Measurements from ENCODE around the gene NAXD. TPM values are rescaled to one million over a fixed set of nuclear protein-coding genes. Genes with fewer than 3 reads are reported as not detected.
"Not testable (repeated sequence)": the region's sequence is repeated elsewhere in the genome, so short reads cannot be mapped to it uniquely, and the experiment has no call there.

NAXD gene
- total RNA-seq, 2 donors from 2014 or later = 16.8 to 17.4 TPM

- H3K4me3 ChIP-seq = no peak overlapping the region
- no peak for DNase-seq (ENCODE audit: low spot score)
- H3K27me3 ChIP-seq = no peaks in the 10 kb centered on the region
- no peak overlapping the region for H3K27ac ChIP-seq
- peaks cover 8% of the 10 kb centered on the region for H3K36me3 ChIP-seq
- H3K4me1 ChIP-seq = no peaks in the 10 kb centered on the region
- no peaks in the 10 kb centered on the region for H3K9me3 ChIP-seq
- TF ChIP-seq, protein P1, sequence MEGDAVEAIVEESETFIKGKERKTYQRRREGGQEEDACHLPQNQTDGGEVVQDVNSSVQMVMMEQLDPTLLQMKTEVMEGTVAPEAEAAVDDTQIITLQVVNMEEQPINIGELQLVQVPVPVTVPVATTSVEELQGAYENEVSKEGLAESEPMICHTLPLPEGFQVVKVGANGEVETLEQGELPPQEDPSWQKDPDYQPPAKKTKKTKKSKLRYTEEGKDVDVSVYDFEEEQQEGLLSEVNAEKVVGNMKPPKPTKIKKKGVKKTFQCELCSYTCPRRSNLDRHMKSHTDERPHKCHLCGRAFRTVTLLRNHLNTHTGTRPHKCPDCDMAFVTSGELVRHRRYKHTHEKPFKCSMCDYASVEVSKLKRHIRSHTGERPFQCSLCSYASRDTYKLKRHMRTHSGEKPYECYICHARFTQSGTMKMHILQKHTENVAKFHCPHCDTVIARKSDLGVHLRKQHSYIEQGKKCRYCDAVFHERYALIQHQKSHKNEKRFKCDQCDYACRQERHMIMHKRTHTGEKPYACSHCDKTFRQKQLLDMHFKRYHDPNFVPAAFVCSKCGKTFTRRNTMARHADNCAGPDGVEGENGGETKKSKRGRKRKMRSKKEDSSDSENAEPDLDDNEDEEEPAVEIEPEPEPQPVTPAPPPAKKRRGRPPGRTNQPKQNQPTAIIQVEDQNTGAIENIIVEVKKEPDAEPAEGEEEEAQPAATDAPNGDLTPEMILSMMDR (IDR thresholded peaks at IDR 0.05) = no peak
Observed at GRCh38 chr13:110653271-110653670, 37.9 kb downstream of the NAXD start.

DNA sequence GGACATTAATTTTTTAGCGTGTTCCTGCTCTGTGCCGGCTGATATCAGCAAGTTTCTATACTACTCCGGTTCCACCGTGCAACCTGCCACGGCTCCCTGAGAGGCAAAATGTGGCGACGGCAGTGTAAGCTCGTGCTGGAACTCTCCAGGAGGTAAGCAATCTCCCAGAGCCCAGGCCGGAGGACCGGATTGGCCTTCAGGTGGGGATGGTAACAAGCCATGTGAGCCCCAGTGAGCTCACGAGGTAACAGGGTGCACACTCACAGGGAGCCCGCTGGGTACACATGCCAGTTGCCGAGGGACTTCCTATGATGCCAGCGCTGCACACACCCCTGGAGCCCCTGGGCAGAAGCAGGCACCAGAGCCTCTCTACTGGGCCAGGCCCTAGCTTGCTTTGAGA is 38.5 kb downstream of the NAXD start:
- TF ChIP-seq, protein P1 (IDR thresholded peaks at IDR 0.05) = no peak
- Histone ChIP-seq H3K4me1 (no peaks in the 10 kb centered on the region), H3K27me3 (no peaks in the 10 kb centered on the region), H3K36me3 (peaks cover 8% of the 10 kb centered on the region), H3K27ac (no peak overlapping the region), H3K4me3 (no peak overlapping the region), H3K9me3 (no peaks in the 10 kb centered on the region)
- no peak for DNase-seq (ENCODE audit: low spot score)

DNA sequence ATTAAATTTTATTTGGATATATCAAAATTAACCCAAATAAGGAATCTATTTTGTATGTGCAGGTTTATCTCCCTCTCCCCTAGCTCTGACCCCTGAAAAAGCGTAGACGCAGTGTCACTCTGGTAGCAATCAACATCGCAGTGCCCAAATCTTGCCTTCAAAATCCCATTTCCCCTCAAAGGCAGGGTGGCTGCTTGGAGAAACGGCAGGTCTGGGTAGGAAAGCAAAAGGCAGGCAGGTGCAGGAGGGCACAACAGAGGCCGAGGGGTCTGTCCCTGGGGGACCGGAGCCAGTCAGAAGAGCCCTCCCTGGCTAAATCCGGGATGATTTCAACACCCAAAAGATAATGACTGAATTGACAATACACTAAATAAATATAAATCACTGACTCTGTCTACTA is 41.9 kb downstream of the NAXD start:
- peaks cover 0 to 5% of the 10 kb centered on the region in 2 donors for H3K9me3 ChIP-seq
- DNase-seq (ENCODE audit: low spot score) = no peak
- TF ChIP-seq, protein P1 (IDR thresholded peaks at IDR 0.05) = no peak
- no peaks in the 10 kb centered on the region for H3K4me1 ChIP-seq
- H3K27me3 ChIP-seq = no peaks in the 10 kb centered on the region
- no peak overlapping the region for H3K4me3 ChIP-seq
- peaks cover 12% of the 10 kb centered on the region for H3K36me3 ChIP-seq
- no peak overlapping the region for H3K27ac ChIP-seq

DNA sequence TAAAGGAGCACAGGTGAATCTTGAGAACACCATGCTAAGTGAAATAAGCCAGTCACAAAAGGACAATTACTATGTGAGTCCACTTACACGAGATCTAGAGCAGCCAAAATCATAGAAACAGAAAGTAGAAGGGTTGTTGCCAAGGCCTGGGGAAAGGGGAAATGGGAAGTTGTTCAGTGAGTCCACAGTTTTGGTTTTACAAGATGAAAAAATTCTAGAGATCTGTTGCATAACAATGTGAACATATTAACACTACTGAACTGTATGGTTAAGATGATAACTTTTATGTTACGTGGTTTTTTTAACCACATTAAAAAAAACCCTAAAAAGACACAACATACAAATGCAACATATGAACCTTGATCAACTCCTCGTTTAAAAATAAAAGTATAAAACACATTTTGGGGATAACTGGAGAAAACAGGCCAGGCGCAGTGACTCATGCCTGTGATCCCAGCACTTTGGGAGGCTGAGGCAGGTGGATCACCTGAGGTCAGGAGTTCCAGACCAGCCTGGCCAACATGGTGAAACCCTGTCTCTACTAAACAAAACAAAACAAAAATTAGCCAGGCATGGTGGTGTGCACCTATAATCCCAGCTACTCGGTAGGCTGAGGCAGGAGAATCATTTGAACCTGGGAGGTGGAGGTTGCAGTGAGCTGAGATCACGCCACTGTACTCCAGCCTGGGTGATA is 43.0 kb downstream of the NAXD start:
- H3K27me3 ChIP-seq; H3K4me3 ChIP-seq; H3K27ac ChIP-seq; H3K4me1 ChIP-seq; DNase-seq (ENCODE audit: low spot score); H3K9me3 ChIP-seq: not testable (repeated sequence)
- H3K36me3 ChIP-seq = peaks cover 19% of the 10 kb centered on the region

- Histone ChIP-seq H3K27me3 (no peaks in the 10 kb centered on the region), H3K27ac (no peak overlapping the region), H3K4me1 (no peaks in the 10 kb centered on the region), H3K36me3 (peaks cover 35% of the 10 kb centered on the region), H3K4me3 (no peak overlapping the region), H3K9me3 (peaks cover 0 to 5% of the 10 kb centered on the region in 2 donors)
- TF ChIP-seq, protein P1 (IDR thresholded peaks at IDR 0.05) = no peak
- DNase-seq (ENCODE audit: low spot score) = no peak
Observed at GRCh38 chr13:110661256-110661655, 45.9 kb downstream of the NAXD start.

DNA sequence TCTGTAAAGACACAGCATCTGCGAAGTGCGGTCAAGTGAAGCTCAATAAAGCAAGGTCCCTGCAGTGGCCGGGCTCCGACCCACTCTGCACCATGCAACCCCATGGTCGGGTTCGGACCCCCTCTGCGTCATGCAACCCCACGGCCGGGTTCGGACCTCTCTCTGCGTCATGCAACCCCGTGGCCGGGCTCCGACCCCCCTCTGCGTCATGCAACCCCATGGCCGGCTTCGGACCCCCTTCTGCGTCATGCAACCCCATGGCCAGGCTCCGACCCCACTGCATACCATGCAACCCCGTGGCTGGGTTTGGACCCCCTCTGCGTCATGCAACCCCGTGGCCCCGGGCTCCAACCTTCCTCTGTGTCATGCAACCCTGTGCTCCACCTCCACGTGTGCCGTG is 46.7 kb downstream of the NAXD start:
- no peak for DNase-seq (ENCODE audit: low spot score)
- Histone ChIP-seq H3K9me3 (peaks cover 0 to 5% of the 10 kb centered on the region in 2 donors), H3K4me3 (no peak overlapping the region), H3K36me3 (peaks cover 40% of the 10 kb centered on the region), H3K27ac (no peak overlapping the region), H3K4me1 (no peaks in the 10 kb centered on the region), H3K27me3 (no peaks in the 10 kb centered on the region)
- TF ChIP-seq, protein P1 (IDR thresholded peaks at IDR 0.05) = no peak

Measured in right atrium auricular region (tissue), 2 donors.